ENCODE measurements around the gene BDNF.
"Not testable (repeated sequence)": the region's sequence is repeated elsewhere in the genome, so short reads cannot be mapped to it uniquely, and the experiment has no call there.

Gene BDNF

GRCh38 chr11:27697679-27698275 is 2.5 kb downstream of the BDNF start:
- DNase-seq = no peak
- no peaks in the 10 kb centered on the region for H3K36me3 Mint-ChIP-seq (ENCODE audit: low read depth)
- H3K4me1 Mint-ChIP-seq (ENCODE audit: low read depth) = peaks cover 26% of the 10 kb centered on the region

GRCh38 chr11:27696961-27697360 is 3.3 kb downstream of the BDNF start:
- H3K27ac Mint-ChIP-seq = no peak overlapping the region
- peaks cover 26% of the 10 kb centered on the region for H3K4me1 Mint-ChIP-seq (ENCODE audit: low read depth)
- H3K36me3 Mint-ChIP-seq (ENCODE audit: low read depth) = no peaks in the 10 kb centered on the region
- H3K9me3 Mint-ChIP-seq = no peaks in the 10 kb centered on the region
- no peak overlapping the region for H3K4me3 Mint-ChIP-seq
- peaks cover 64% of the 10 kb centered on the region for H3K27me3 Mint-ChIP-seq
- no peak for DNase-seq

More at GRCh38 chr11:27697679-27698275, 2.5 kb downstream of the BDNF start:
- Mint-ChIP-seq H3K4me3 (no peak overlapping the region), H3K9me3 (no peaks in the 10 kb centered on the region), H3K27me3 (peaks cover 71% of the 10 kb centered on the region), H3K27ac (no peak overlapping the region)

GRCh38 chr11:27696115-27696514 is 4.1 kb downstream of the BDNF start:
- H3K27me3 Mint-ChIP-seq = peaks cover 56% of the 10 kb centered on the region

GRCh38 chr11:27694992-27695391 is 5.3 kb downstream of the BDNF start:
- no peaks in the 10 kb centered on the region for H3K9me3 Mint-ChIP-seq
- H3K27ac Mint-ChIP-seq = no peak overlapping the region
- H3K27me3 Mint-ChIP-seq = peaks cover 50% of the 10 kb centered on the region
- no peaks in the 10 kb centered on the region for H3K36me3 Mint-ChIP-seq (ENCODE audit: low read depth)
- no peak overlapping the region for H3K4me3 Mint-ChIP-seq
- H3K4me1 Mint-ChIP-seq (ENCODE audit: low read depth) = peaks cover 13% of the 10 kb centered on the region
- no peak for DNase-seq

More at GRCh38 chr11:27696115-27696514, 4.1 kb downstream of the BDNF start:
- DNase-seq = no peak
- Mint-ChIP-seq H3K4me3 (no peak overlapping the region), H3K4me1 (ENCODE audit: low read depth) (peaks cover 18% of the 10 kb centered on the region), H3K36me3 (ENCODE audit: low read depth) (no peaks in the 10 kb centered on the region), H3K27ac (no peak overlapping the region), H3K9me3 (no peaks in the 10 kb centered on the region)

GRCh38 chr11:27693398-27693797 is 6.9 kb downstream of the BDNF start:
- H3K4me3 Mint-ChIP-seq = no peak overlapping the region
- H3K36me3 Mint-ChIP-seq (ENCODE audit: low read depth) = no peaks in the 10 kb centered on the region
- no peaks in the 10 kb centered on the region for H3K9me3 Mint-ChIP-seq
- no peak for DNase-seq
- H3K4me1 Mint-ChIP-seq (ENCODE audit: low read depth) = no peaks in the 10 kb centered on the region
- no peak overlapping the region for H3K27ac Mint-ChIP-seq
- H3K27me3 Mint-ChIP-seq = peaks cover 34% of the 10 kb centered on the region

GRCh38 chr11:27692781-27693180 is 7.5 kb downstream of the BDNF start:
- Mint-ChIP-seq H3K27me3 (peaks cover 31% of the 10 kb centered on the region), H3K4me1 (ENCODE audit: low read depth) (no peaks in the 10 kb centered on the region), H3K4me3 (no peak overlapping the region), H3K27ac (no peak overlapping the region), H3K9me3 (no peaks in the 10 kb centered on the region), H3K36me3 (ENCODE audit: low read depth) (no peaks in the 10 kb centered on the region)
- no peak for DNase-seq

- H3K27ac Mint-ChIP-seq = no peak overlapping the region
- H3K27me3 Mint-ChIP-seq = no peaks in the 10 kb centered on the region
- no peak for DNase-seq
- H3K4me3 Mint-ChIP-seq = no peak overlapping the region
- H3K36me3 Mint-ChIP-seq (ENCODE audit: low read depth) = no peaks in the 10 kb centered on the region
- no peaks in the 10 kb centered on the region for H3K4me1 Mint-ChIP-seq (ENCODE audit: low read depth)
- no peaks in the 10 kb centered on the region for H3K9me3 Mint-ChIP-seq
Observed at GRCh38 chr11:27688076-27688475, 12.2 kb downstream of the BDNF start.

GRCh38 chr11:27681664-27682063 is 18.6 kb downstream of the BDNF start:
- DNase-seq = no peak
- Mint-ChIP-seq H3K9me3 (peaks cover 2% of the 10 kb centered on the region), H3K4me1 (ENCODE audit: low read depth) (no peaks in the 10 kb centered on the region), H3K27ac (no peak overlapping the region), H3K4me3 (no peak overlapping the region), H3K36me3 (ENCODE audit: low read depth) (no peaks in the 10 kb centered on the region), H3K27me3 (no peaks in the 10 kb centered on the region)

- DNase-seq = no peak
- Mint-ChIP-seq H3K27ac (no peak overlapping the region), H3K4me3 (no peak overlapping the region), H3K9me3 (peaks cover 2% of the 10 kb centered on the region), H3K4me1 (ENCODE audit: low read depth) (no peaks in the 10 kb centered on the region), H3K27me3 (no peaks in the 10 kb centered on the region), H3K36me3 (ENCODE audit: low read depth) (no peaks in the 10 kb centered on the region)
Observed at GRCh38 chr11:27679136-27680015, 20.9 kb downstream of the BDNF start.

GRCh38 chr11:27678242-27678641 is 22.0 kb downstream of the BDNF start:
- Mint-ChIP-seq H3K27me3 (no peaks in the 10 kb centered on the region), H3K9me3 (peaks cover 2% of the 10 kb centered on the region), H3K4me3 (no peak overlapping the region), H3K4me1 (ENCODE audit: low read depth) (no peaks in the 10 kb centered on the region), H3K36me3 (ENCODE audit: low read depth) (no peaks in the 10 kb centered on the region), H3K27ac (no peak overlapping the region)
- DNase-seq = no peak

- Mint-ChIP-seq H3K36me3 (ENCODE audit: low read depth) (no peaks in the 10 kb centered on the region), H3K4me1 (ENCODE audit: low read depth) (no peaks in the 10 kb centered on the region), H3K27me3 (no peaks in the 10 kb centered on the region), H3K4me3 (no peak overlapping the region), H3K27ac (no peak overlapping the region), H3K9me3 (peaks cover 2% of the 10 kb centered on the region)
- DNase-seq = no peak
Observed at GRCh38 chr11:27677108-27677507, 23.1 kb downstream of the BDNF start.

- Mint-ChIP-seq H3K4me1 (ENCODE audit: low read depth) (no peaks in the 10 kb centered on the region), H3K27ac (no peak overlapping the region)
- DNase-seq = no peak
Observed at GRCh38 chr11:27673979-27674663, 26.1 kb downstream of the BDNF start.

GRCh38 chr11:27672836-27673464 is 27.3 kb downstream of the BDNF start:
- Mint-ChIP-seq H3K4me1 (ENCODE audit: low read depth) (no peaks in the 10 kb centered on the region), H3K27ac (no peak overlapping the region), H3K4me3 (no peak overlapping the region), H3K9me3 (peaks cover 6% of the 10 kb centered on the region), H3K36me3 (ENCODE audit: low read depth) (no peaks in the 10 kb centered on the region), H3K27me3 (no peaks in the 10 kb centered on the region)
- DNase-seq = no peak

More at GRCh38 chr11:27673979-27674663, 26.1 kb downstream of the BDNF start:
- Mint-ChIP-seq H3K4me3 (no peak overlapping the region), H3K9me3 (peaks cover 2% of the 10 kb centered on the region), H3K36me3 (ENCODE audit: low read depth) (no peaks in the 10 kb centered on the region), H3K27me3 (no peaks in the 10 kb centered on the region)

GRCh38 chr11:27665508-27666101 is 34.6 kb downstream of the BDNF start:
- H3K27me3 Mint-ChIP-seq; H3K4me3 Mint-ChIP-seq; DNase-seq; H3K36me3 Mint-ChIP-seq (ENCODE audit: low read depth); H3K27ac Mint-ChIP-seq; H3K4me1 Mint-ChIP-seq (ENCODE audit: low read depth): not testable (repeated sequence)
- H3K9me3 Mint-ChIP-seq = peaks cover 24% of the 10 kb centered on the region
